ENCODE measurements around the gene TADA2A.

GRCh38 chr17:37359682-37360188, 47.0 kb upstream of the TADA2A start:
- TF ChIP-seq GATA2 (IDR thresholded peaks at IDR 0.05; ENCODE audit: low read depth, low read length), result no peak
- TF ChIP-seq GATA3 (IDR thresholded peaks at IDR 0.05; ENCODE audit: low read depth, low read length), result no peak
